Thyroid gland (tissue), 4 donors: ENCODE results near the gene CAPN1.

ENCODE experiments used
- CTCF ChIP-seq, 6 experiments: fragments of 200-600 bp in 3 of 6; fragments of 450-650 bp in 3 of 6; sonication (generic) in 3 of 6; IDR thresholded peaks; one replicate each; pipeline ENCODE4 v1.5.1; 2016 to 2019; ENCODE audit warnings: antibody characterized with exemption in 6 of 6, mild to moderate bottlenecking in 2 of 6, inconsistent platforms in 1 of 6, moderate library complexity in 1 of 6
- POLR2A ChIP-seq, 2 donors: fragments of 450-650 bp; IDR thresholded peaks; one replicate each; pipeline ENCODE4 v1.6.1; 2017; ENCODE audit warnings: antibody characterized with exemption in 2 of 2, mild to moderate bottlenecking in 2 of 2, moderate library complexity in 1 of 2

GRCh38 chr11:65194564-65194963 lies 12.8 kb downstream of the CAPN1 start:
- TF ChIP-seq CTCF (IDR thresholded peaks at IDR 0.05) (no peak), POLR2A (IDR thresholded peaks at IDR 0.05) (no peak)
